Stimulated activated naive CD8-positive, alpha-beta T cell treated with anti-CD3 and anti-CD28 coated beads, Interleukin-15, amount 100 ng/mL, for 72 hours (primary cell): ENCODE results near the gene MXI1.

Experiments used
- ATAC-seq: fragments of 150-1000 bp; cut with Tn5 transposase; 2 replicates; pipeline ENCODE4 v1.10.0; 2021; ENCODE audit warnings: mild to moderate bottlenecking, moderate library complexity
- DNase-seq, 2 donors: peaks; one replicate each; pipeline ENCODE4 v3.0.0; 2021 to 2022
- H3K27ac Mint-ChIP-seq, 2 donors: one replicate each; pipeline ENCODE4 v1.8.0; 2022; ENCODE audit warnings: mild to moderate bottlenecking in 2 of 2, mixed read lengths in 2 of 2, moderate library complexity in 2 of 2
- H3K27me3 Mint-ChIP-seq: one replicate; pipeline ENCODE4 v1.8.0; 2022; ENCODE audit warnings: mixed read lengths
- H3K4me1 Mint-ChIP-seq: one replicate; pipeline ENCODE4 v1.8.0; 2022; ENCODE audit warnings: mild to moderate bottlenecking, mixed read lengths
- H3K4me3 Mint-ChIP-seq, 2 donors: one replicate each; pipeline ENCODE4 v1.8.0; 2022; ENCODE audit warnings: mild to moderate bottlenecking in 2 of 2, mixed read lengths in 2 of 2, moderate library complexity in 1 of 2
- H3K9me3 Mint-ChIP-seq, 2 donors: one replicate each; pipeline ENCODE4 v1.8.0; 2022; ENCODE audit warnings: mixed read lengths in 2 of 2

MXI1 gene

DNA sequence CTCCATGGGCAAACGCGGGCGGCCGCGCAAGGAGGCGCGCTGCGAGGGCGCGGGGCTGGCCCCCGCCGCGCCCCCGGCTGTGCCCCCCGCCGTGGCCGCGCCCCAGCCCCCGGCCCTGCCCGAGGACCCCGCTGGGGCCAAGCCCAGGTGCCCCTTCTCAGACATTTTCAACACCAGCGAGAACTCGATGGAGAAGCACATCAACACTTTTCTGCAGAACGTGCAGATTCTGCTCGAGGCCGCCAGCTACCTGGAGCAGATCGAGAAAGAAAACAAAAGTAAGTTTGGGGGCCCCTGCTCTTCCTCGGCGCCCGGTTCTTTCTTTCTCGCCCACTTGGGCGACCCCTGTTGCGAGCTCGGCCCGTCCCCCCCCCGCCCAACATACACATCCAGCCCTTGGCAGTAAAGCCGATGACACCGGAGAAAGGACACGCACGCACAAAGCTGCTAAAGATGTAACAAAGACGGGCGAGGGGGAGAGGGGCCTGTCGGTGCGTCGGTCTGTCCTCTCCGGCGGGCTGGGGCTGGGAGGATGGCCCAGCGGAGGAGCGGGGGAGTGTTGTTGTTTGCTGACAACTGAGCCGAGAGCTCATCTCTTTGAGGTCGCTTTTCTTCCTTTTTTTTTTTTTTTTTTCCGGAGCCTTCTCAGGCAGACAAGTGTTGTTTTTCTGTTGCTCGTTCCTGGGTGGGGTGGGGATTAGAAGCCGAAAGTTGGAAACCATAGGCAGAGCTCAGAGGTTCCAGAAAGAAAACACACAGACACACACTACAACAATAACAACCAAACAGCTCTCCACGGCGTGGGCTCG is 604 bp downstream of the MXI1 start:
- Mint-ChIP-seq H3K27me3 (peaks cover 44% of the 10 kb centered on the region), H3K27ac (peak overlapping the region; percentile 23 to 88), H3K4me3 (peak overlapping the region; percentile 86 to 94), H3K9me3 (no peaks in the 10 kb centered on the region), H3K4me1 (peaks cover 39% of the 10 kb centered on the region)
- ATAC-seq (peak; percentile 33), DNase-seq (peak; percentile 51 to 59)

DNA sequence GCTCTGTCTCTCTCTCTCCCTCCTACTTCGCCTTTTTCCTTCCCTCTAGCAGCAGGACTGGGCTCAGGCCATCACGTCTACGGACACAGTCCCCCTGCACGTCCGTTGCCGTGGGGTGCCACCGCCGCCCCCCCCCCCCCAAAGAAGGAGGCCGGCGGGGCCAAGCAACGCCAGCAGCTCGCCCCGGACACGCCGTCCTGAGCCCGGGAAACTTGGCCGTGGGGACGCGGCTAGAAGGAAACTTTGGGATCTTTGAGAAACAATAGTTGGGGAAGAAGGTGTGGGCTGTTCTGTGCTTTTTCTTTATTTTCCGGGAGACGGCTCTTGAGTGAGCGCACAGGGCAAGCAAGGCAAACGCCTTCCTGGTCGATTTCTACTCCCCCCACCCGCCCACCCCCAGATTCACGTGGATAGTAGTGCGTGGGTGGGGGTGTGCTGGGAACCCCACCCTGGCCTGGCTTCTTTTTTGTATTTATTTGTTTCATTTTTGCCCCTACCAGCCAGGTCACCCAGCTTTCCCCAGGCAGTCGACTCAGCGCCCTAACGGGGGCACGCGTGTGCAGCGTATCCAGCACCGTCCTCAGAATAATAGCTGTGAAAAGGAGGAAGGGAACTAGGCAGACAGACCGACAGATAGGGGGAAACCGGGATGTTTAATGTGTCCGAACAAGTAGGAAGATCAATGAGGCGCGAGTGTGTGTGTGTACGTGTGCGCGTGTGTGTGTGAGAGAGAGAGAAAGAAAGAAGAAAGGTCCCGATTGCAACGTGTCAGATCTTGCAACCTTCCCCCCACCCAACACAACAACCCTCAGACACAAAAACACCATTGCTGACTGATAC is 1.4 kb downstream of the MXI1 start:
- Mint-ChIP-seq H3K27ac (peak overlapping the region; percentile 82 to 95), H3K4me1 (peaks cover 47% of the 10 kb centered on the region), H3K4me3 (peak overlapping the region; percentile 86 to 94), H3K9me3 (no peaks in the 10 kb centered on the region), H3K27me3 (peaks cover 43% of the 10 kb centered on the region)
- peak; percentile 18 for ATAC-seq
- peak; percentile 23 to 38 for DNase-seq

- Mint-ChIP-seq H3K4me1 (peaks cover 48% of the 10 kb centered on the region), H3K9me3 (no peaks in the 10 kb centered on the region), H3K27ac (peak overlapping the region; percentile 82 to 95), H3K27me3 (peaks cover 37% of the 10 kb centered on the region), H3K4me3 (peak overlapping the region; percentile 86 to 94)
- DNase-seq, result peak; percentile 61 to 65
- peak; percentile 11 for ATAC-seq
Observed at GRCh38 chr10:110209454-110209925, 2.1 kb downstream of the MXI1 start.

DNA sequence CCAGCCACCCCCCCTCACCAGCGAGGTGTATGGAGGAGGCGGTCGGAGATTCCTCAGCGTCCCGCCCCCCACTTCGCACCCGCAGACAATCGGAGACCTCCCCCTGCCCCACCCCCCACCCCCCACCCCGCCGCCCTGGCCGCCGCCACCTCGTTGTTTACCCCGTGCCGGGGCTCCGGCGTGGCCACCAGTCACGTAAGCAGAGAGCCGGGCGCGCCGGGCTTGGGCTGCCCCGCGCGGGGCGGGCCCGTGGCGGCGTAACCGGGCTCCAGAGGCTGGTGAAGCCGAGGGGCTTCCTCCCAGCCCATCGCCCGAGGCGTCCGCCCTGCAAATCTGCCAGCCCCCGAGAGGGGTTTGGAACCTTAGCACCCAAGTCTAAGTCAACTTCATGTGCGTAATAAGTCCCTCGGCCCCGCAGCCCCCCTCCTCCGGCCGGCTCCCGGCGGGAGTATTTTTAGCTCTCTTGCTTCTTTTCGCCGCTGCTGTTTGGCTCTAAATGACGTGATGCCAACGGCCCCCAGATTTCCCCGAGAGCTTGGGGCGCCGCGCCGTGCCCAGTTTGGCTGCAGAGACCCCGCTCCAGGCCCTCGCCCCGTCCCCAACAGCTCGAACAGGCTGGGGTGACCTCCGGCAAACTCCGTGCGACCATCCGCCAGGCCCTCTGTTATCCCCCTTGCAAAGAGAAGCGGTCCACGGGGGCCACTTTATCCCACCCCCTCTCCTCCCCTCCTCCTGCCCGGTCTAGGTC is 2.7 kb downstream of the MXI1 start:
- peak; percentile 15 for ATAC-seq
- peak; percentile 33 to 46 for DNase-seq
- Mint-ChIP-seq H3K27ac (peak overlapping the region; percentile 95 to 100), H3K4me1 (peaks cover 48% of the 10 kb centered on the region), H3K9me3 (no peaks in the 10 kb centered on the region), H3K4me3 (peak overlapping the region; percentile 86 to 96), H3K27me3 (peaks cover 31% of the 10 kb centered on the region)

GRCh38 chr10:110210674-110211464 is 3.5 kb downstream of the MXI1 start:
- no peaks in the 10 kb centered on the region for H3K9me3 Mint-ChIP-seq
- H3K4me1 Mint-ChIP-seq, result peaks cover 54% of the 10 kb centered on the region
- DNase-seq (peak; percentile 88 to 91), ATAC-seq (peak; percentile 75)
- peak overlapping the region; percentile 95 to 100 for H3K27ac Mint-ChIP-seq
- peaks cover 30% of the 10 kb centered on the region for H3K27me3 Mint-ChIP-seq
- peak overlapping the region; percentile 86 to 96 for H3K4me3 Mint-ChIP-seq

DNA sequence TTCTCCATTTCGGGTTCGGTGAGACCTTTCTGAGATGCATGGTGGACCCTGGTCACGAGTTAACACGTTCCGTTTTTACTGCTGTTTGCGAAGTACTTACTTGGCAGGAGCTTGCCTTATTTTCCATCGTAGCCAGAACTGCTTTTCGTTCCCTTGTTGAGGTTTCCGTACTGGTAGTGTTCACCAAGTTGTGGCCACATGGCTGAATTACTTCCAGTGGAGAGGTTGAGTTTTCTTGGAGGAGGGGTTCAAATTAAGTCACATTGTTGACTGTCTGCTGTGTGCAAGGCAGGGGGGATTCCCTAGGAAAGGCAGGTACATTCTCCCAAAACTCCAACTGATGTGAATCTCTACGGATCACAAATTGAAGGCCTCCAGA is 4.0 kb downstream of the MXI1 start:
- Mint-ChIP-seq H3K4me1 (peaks cover 55% of the 10 kb centered on the region), H3K27ac (peak overlapping the region; percentile 95 to 100), H3K27me3 (peaks cover 29% of the 10 kb centered on the region), H3K9me3 (no peaks in the 10 kb centered on the region), H3K4me3 (peak overlapping the region; percentile 86 to 96)
- DNase-seq, result no peak
- no peak for ATAC-seq

DNA sequence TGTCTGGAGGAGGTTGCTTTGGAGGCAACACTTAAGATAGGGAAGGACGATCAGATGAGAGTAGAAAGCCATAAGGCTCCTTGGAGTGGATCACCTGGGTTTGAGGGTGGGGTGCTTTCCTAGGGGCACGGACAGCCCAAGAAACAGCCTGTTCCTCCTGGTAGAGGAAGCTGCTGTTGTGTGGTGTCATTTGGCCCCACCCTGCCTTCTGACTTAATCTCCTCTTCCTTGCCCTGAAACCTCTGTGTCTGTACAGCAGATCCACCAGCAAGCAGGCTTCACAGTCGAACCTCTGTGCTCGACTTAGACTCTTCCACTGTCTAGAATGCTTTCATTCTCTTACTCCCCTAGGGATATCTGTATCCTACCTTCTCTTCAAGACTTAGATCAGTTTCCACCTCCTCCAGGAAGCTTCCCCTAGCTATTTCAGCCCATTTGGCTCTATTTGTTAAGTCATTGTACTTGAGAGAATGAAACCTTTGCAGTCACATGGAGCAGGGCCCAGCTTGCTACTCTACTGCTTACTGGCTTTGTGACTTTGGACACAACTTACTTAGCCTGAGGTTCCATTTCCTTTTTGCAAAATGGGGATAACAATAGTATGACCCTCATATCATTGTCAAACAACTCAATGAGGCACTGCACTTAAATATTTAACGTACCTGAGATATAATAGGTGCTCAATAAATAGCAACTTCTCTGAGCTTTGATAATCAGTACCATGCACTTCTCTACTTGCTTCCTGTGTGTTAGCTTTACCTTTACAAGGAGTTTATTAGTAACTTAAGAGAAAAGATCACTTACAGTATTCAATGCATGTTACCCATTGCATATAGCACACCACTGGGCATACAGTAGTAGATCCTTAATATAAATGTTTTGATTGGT is 5.0 kb downstream of the MXI1 start:
- peak in 1 of 2 donors; percentile 21 for DNase-seq
- Mint-ChIP-seq H3K27ac (peak overlapping the region in 1 of 2 donors; percentile 54), H3K4me1 (peaks cover 46% of the 10 kb centered on the region)

DNA sequence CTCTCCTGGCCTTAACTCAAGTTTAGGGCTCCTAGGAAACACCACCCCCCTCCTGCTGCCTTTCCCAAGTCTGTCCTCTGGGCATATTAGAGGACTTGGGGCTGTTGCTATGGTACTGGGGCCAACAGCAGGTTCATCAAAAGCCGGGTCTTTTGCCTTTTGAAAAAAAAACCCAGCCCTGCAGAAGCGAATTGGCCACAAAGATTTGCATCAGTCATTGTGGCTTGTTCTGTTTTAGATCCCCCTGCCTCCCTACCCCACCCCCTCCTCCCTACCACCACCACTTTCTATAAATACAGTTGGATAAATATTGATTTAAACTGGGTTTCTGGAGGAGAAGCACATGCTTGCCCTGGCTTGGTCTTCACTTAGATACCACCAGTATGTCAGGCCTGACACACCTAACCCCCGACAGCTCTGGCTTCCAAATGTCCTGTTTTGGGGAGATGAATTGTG is 7.0 kb downstream of the MXI1 start:
- Mint-ChIP-seq H3K27ac (no peak overlapping the region), H3K4me3 (no peak overlapping the region), H3K9me3 (no peaks in the 10 kb centered on the region), H3K27me3 (peaks cover 35% of the 10 kb centered on the region), H3K4me1 (peaks cover 45% of the 10 kb centered on the region)
- DNase-seq (no peak), ATAC-seq (no peak)

More for the DNA sequence above, 5.0 kb downstream of the MXI1 start:
- Mint-ChIP-seq H3K27me3 (peaks cover 27% of the 10 kb centered on the region), H3K9me3 (no peaks in the 10 kb centered on the region), H3K4me3 (peak overlapping the region; percentile 86 to 96)
- no peak for ATAC-seq

DNA sequence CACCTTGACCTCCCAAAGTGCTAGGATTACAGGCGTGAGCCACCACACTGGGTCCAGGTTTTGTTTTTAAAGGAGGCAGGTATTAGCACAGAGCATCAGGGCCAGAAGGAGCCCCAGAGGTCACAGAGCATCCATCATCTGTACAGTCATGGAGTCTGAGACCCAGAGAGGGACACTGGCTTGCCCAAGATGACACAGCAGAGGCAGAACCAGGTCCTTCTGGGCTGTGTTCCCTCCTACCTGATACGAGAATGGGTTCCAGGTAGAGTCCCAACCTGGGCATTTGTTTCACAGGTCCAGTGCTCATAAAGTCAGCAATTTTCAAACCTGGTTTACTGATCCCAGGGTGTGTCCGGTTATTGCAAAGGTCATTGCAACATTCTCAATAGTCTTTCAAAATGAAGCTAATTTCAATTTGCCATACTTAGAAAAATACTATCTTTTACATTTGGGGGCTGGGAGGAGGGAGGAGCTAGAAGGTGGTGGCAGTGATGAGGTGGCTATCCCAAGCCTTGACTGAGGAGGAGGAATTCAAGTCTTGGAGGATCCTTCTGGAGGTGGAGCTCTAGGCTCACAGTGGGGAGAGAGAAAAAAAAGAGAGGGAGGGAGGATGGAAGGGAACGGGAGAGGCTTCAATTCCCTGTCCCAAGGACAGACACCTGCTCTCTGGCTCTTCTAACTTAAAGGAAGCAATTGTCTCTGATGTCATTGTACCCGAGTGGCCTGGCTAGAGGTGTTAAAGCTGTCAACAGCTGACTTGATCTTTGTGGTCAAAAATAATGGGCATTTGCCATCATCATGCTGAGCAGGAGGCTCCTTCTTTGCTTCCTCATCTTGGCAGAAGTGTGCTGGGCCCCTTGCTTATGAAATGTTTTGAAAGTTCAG is 8.1 kb downstream of the MXI1 start:
- peaks cover 35% of the 10 kb centered on the region for H3K27me3 Mint-ChIP-seq
- no peak overlapping the region for H3K4me3 Mint-ChIP-seq
- DNase-seq (no peak), ATAC-seq (no peak)
- peaks cover 42% of the 10 kb centered on the region for H3K4me1 Mint-ChIP-seq
- H3K9me3 Mint-ChIP-seq, result no peaks in the 10 kb centered on the region
- no peak overlapping the region for H3K27ac Mint-ChIP-seq

DNA sequence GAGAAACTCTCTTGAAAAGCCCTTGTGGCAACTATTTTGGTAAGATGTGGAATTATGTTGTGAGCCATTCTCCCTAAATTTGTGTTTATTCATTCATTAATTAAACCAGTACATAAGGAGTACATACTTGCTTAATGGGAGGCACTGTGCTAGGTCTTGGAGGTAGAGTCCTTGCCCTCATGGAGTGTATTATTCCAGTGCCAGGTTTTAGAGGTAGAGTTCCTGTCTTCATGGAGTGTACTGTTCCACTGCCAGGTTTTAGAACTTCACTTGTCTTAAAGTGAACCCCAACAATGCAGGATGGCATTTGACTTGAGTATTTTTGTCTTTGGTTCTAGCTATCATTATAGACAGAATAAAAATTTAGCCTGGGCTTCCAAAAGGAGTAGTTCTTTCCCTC is 8.8 kb downstream of the MXI1 start:
- H3K27ac Mint-ChIP-seq, result no peak overlapping the region
- peaks cover 35% of the 10 kb centered on the region for H3K27me3 Mint-ChIP-seq
- H3K4me1 Mint-ChIP-seq, result peaks cover 36% of the 10 kb centered on the region
- H3K4me3 Mint-ChIP-seq, result no peak overlapping the region
- no peaks in the 10 kb centered on the region for H3K9me3 Mint-ChIP-seq
- DNase-seq (no peak), ATAC-seq (no peak)

GRCh38 chr10:110216942-110217661 is 9.7 kb downstream of the MXI1 start:
- no peak overlapping the region for H3K27ac Mint-ChIP-seq
- H3K27me3 Mint-ChIP-seq, result peaks cover 35% of the 10 kb centered on the region
- no peaks in the 10 kb centered on the region for H3K9me3 Mint-ChIP-seq
- no peak overlapping the region for H3K4me3 Mint-ChIP-seq
- DNase-seq (no peak), ATAC-seq (no peak)
- peaks cover 36% of the 10 kb centered on the region for H3K4me1 Mint-ChIP-seq

GRCh38 chr10:110217662-110218008 is 10.2 kb downstream of the MXI1 start:
- Mint-ChIP-seq H3K27ac (no peak overlapping the region), H3K27me3 (peaks cover 36% of the 10 kb centered on the region), H3K9me3 (no peaks in the 10 kb centered on the region), H3K4me1 (peaks cover 36% of the 10 kb centered on the region), H3K4me3 (no peak overlapping the region)
- DNase-seq (no peak), ATAC-seq (no peak)

- H3K4me3 Mint-ChIP-seq, result no peak overlapping the region
- no peak overlapping the region for H3K27ac Mint-ChIP-seq
- no peaks in the 10 kb centered on the region for H3K9me3 Mint-ChIP-seq
- H3K27me3 Mint-ChIP-seq, result peaks cover 37% of the 10 kb centered on the region
- peaks cover 34% of the 10 kb centered on the region for H3K4me1 Mint-ChIP-seq
- DNase-seq (no peak), ATAC-seq (no peak)
Observed at GRCh38 chr10:110218632-110219031, 11.2 kb downstream of the MXI1 start.
